HS-27A (cell line): ENCODE data around the gene ORC3.

Experiments used
- DNase-seq: peaks from one replicate; pipeline ENCODE4 v3.0.0-alpha.2; 2012; ENCODE audit warnings: low read depth, missing footprints

Gene ORC3

DNA sequence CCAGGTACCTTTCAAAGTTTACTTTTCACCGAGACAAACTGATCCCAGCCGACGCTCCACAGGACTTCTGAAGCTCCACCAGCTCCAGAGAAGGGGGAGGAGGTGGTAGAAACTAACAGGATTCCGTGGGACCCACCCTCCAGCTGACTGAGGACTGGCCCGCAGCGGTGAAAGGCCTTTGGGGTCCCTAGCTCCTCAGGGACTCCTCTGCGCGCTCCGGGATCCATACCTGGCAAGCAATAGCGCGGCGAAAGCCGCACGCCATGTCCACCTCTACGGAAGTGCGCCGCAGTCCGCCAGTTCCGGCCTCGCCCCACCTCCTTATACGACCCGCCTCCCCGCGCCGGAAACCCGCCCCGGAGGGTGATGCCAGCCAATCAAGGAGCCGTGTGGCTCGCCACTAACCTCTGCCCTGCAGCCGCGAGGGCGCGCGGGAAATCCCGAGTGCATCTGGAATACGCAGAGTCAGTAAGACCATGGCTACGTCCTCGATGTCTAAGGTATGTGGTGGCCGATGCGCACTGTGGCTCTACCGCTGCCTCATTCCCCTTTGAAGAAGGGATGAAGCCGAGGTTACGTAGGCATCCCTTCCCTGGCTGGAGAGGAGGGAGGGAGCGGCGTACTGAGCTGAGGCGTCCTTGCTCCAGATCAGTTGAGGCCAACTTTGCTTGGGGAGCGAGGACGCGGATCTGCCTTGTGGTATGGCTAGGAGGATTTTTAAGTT is at the start of gene ORC3, which contains the start of gene RARS2:
Gene ORC3 (plus strand): TSS at position 443 of the 724 bp plus-strand sequence. CDS start 34 bp downstream, at position 477.
Gene RARS2 (minus strand): TSS at position 295 of the 724 bp plus-strand sequence. CDS start 30 bp downstream, at position 265.
- DNase-seq = peak; percentile 67

DNA sequence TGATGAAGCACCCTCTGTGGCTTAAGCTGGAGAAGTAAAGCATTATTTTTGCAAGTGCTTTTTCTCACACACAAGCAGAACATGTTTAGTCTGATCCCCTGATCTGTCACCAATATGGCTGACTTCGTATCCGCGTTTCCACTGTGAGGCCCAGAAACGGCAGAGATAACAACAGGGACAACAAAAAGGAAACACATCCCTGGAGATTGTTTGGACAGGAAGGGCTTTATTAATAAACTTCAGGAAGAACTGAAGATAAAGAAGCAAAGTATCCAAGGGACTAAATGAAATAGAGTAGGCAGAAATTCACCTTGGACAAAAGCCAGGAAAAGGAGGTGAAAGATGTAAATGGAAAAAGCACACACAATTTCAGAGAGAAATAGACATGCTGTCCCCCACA is 49.4 kb upstream of the ORC3 start:
- DNase-seq = no peak

DNA sequence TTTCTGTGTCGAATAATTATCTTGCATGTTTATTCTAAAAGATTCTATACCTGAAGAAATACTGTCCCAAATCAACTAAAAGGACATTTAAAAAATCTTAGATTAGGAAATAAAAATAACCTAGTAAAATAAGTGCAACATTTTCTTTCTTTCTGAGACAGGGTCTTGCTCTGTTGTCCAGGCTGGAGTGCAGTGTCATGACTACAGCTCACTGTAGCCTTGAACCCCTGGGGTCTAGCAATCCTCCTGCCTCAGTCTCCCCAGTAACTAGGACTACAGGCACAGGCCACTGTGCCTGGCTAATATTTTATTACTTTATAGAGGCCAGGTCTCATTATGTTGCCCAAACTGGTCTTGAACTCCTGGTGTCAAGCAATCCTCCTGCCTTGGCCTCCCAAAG is 48.9 kb upstream of the ORC3 start:
- no peak for DNase-seq

DNA sequence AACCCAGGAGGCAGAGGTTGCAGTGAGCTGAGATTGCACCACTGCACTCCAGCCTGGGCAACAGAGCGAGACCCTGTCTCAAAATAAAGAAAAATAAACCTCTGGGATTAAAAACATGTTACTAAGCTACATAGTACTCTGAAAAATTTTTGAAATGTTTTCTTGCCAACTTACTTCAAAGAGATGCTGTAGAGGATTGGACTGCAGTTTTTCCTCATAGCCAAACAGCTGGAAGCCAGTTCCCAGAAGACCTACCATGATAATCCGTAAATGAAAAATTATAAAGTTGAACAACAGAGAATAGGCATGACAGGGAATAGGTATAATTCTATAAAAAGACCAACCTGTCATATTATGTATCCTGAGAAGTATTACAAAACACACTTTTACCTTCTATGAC is 48.2 kb upstream of the ORC3 start:
- no peak for DNase-seq

DNA sequence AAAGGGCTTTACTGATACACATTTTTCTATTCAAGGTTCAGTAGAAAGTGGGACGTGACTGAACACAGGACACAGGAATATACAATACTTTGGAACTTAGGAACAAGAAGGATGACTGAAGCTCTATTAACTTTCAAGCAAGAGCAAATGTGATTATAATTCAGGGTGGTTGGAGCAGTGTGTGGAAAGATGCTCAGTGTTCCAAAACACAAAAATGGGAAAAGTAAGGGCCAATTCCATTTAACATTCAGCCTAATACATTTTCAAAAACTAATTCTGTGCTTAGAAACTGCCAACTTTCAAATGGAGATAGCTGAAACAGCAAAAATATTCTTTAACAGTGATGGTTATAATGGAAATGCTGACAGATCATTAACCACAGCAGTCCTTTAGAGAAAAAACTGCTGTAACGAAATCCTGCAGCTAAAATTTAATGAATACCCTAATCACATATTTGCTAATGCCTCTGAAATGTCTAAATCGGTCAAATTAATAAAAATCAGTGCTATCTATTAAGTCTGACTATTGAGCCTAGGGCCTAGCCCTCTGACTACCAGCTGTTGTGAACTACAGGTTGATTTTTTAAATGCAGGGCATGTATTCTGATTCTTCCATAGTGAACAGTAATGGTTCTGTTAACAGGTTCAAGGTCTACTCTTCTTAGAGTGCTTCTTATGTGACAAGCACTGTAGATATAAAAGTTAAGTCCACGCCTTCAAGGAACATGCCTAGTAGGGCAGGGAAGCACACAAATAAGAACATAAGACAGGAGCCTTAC is 46.0 kb upstream of the ORC3 start:
- no peak for DNase-seq

DNA sequence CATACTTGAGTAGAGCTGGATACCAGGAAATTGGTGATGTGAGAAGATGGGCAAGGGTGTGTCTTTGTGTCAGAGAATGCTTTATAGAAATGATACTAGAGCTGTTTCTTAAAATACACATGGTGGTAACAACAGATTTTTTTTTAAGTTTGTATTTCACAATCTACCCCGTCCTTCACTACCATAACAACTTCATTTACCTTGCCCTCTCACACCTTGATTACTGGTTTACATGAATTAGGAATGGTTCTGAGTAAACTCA is 45.5 kb upstream of the ORC3 start:
- no peak for DNase-seq

DNA sequence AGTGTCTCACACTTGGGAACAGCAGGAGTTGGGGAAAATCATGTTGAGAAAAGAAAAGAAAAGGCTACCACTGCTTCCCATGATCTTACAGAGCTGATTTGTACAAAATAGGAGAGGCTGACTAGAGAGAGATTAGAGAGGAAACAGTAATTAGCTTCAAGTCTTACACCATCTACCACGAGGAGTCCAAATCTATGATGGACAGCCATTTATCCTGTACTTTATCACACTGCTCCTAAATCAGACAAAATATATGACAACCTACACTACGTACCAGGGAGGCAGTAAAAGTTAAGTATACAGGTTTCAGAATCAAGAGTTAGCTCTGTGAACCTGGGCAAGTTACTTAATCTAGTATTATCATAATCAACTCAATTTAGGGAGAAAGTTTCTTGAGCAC is 38.1 kb upstream of the ORC3 start:
- no peak for DNase-seq

DNA sequence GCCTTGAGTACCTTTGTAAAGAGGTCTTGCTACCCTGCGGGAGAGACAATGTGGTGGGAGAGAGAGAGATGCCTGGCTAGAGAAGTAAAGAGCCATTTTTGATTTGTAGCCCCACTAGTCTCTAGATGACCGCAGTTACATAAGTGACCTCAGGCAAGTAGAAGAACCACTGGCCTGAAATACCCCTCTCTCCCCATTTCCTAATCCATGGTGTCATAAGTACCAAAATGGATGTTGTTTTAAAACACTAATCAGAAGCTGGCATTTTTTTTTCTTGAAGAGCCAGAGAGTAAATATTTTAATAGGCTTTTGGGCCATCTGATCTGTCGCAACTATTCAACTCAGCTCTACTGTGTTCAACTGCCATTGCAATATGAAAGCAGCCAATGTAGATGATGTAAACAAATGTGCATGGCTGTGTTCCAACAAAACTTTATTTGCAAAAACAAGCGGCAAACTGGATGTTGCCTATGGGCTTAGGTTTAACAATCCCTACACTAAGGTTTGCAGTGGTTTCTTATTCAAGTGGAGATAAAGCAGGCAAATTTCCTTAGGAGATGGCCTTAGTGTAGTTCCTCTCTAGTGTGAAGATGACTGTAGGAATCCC is 36.7 kb upstream of the ORC3 start:
- DNase-seq = no peak

DNA sequence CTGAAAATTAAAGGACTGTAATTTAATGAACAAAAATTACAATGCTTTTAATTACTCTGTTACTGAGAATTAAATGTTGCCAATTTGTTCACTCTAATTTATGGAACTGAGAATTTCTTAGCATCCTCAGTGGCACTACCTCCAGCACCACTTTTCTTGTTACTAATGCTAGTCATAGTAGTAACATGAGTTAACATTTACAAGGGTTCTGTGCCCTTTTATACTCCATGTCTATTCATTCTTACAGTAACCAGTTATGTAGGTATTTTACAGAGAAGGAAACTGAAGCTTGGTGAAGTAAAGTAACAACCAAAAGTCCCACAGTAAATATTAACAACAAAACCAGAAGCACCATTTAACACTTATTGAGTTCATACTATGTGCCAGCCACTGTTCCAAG is 34.4 kb upstream of the ORC3 start:
- no peak for DNase-seq

DNA sequence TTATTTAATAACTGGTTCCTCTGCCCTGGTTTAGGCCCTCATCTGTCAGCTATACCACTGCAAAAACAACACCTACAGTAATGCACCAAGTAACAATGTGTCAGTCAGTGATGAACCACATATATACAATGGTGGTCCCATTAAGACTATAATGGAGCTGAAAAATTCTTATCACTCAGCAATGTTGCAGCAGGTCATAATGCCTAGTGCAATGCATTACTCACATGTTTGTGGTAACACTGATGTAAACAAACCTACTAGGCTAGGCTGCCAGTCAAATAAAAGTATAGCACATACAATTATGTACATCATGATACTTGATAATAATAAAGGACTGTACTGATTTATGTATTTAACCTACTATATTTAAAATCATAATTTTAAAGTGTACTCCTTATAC is 31.5 kb upstream of the ORC3 start:
- DNase-seq = no peak

DNA sequence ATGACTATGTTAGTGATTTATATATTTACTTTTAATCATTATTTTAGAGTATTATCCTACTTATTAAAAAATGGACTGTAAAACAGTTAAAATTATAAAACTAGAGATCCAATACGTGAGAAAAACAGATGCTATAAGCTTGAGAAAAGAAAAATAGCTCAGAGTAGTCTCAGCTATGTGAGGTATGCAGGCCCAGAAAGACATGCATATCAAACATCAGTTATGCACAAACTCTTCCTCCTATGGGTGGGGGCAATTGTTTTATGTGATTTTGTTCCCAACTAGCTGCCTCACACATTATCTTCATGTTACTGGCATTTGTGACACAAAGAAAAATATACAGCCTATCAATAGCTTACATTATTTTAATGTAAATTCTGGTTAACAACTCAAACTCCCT is 28.9 kb upstream of the ORC3 start:
- DNase-seq = no peak

DNA sequence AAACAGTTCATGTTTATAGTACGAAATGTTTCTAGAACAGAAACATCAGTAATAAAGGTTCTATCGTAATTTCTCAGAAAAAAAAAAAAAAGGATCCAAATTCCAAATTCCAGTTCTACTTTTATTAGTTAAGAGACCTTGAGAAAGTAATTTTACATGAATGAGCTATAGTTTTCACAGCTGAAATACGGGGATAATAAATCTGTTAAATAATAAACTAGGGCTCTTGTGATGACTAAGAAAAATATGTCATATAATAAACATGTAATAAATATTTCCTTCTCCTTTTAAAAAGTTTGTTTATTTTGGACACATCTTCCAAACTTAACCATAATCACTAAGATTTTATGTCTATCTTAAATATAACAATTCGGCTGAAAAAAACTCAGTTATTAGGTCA is 17.9 kb upstream of the ORC3 start:
- no peak for DNase-seq

DNA sequence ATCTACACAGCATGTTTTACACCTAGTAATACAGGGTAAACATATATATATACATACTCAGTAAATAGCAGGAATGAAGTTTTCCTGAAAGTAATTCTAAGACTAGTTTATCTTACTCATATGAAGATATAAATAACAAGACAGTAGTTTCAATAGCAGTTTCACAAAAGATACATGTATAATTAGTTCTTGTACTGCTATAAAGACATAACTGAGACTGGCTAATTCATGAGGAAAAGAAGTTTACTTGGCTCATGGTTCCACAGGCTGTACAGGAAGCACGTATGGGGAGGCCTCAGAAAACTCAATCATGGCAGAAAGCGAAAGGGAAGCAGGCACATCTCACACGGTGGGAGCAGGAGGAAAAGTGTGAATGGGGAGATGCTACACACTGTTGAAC is 17.1 kb upstream of the ORC3 start:
- no peak for DNase-seq

DNA sequence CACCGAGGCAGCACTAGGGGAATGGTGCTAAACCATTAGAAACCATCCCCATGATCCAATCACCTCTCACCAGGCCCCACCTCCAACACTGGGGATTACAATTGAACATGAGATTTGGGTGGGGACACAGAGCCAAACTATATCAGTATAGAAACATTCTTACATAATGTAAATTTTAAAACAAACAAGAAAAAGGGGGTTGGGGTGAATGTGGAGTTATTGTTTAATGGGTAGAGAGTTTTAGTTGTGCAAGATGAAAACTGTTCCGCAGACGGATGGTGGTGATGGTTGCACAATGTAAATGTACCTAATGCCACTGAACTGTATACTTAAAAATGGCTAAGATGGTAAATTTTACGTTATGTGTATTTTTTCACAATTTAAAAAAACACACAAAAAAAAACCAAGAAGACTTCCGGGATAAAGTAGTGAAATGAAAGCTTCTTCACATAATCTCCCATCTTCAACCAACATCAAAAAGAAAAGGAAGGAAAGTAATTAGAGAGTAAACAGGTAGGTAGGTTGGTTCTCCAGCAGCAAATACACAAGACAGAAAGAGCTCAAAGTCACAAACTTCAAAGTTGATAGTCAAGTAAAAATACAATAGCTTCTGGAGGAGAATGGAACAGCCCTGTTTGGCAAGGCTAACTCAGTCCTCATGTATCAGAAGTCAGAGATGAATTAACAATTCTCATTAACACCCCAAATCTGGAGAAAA is 16.5 kb upstream of the ORC3 start:
- DNase-seq = no peak

DNA sequence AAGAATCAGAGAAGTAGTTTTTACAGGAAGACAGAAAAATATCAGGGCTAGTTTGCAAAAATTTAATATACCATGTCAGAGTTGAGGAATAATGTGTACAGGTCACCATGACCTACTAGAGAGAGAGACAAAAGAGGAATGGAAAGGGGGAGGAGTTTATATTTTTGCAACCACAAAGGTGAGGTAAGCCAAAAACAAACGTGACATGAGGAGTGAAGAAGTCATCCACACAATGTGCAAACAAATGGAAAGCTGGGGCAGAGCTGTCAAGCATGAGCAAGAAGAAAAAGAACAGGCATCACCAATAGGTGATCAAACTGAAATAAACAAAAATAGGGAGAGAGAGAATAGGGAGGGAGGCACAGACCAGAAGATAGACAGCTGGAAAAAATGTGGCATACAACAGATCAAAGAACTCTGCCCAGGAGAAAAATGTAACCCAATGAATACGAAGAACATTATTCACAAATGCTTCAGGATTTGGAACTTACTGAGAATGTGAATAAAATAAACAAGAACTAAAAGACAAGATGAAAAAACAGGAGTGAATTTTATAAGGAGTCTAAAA is 15.6 kb upstream of the ORC3 start:
- no peak for DNase-seq

DNA sequence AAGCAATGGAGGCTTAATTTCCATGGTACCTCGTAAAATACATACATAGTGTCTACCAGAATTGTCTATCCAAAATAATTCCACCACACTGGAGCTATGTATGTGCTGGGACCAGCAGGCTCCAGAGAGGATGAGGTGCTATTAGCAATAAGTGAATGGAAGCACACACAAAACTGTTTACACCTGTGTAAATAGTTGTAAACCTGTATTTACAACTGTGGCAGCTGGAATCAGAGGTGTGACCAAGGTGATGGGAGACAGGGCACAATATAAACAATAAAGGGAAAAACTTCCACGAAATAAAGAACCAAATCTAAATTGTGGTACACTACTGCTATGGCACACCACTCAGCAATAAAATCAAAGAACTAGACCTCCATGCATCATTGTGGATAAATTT is 14.5 kb upstream of the ORC3 start:
- no peak for DNase-seq

DNA sequence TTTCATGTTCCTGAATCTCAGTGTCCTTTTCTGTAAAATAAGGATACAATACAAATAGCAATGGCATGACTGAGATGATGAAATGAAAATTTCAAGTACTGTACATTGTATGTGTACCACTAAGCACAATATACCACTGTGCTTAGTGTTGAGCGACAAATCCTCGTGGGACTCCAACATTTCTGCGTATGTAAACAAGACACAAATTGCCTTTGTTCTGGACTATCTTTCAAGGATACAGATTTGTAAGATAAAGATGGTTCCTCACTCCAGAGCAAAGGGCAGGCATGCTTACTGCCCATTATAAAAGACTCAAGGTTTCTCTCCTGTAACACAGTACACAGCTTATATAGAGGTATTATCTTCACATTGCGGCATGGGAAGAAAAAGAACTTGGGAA is 6.1 kb upstream of the ORC3 start:
- no peak for DNase-seq

DNA sequence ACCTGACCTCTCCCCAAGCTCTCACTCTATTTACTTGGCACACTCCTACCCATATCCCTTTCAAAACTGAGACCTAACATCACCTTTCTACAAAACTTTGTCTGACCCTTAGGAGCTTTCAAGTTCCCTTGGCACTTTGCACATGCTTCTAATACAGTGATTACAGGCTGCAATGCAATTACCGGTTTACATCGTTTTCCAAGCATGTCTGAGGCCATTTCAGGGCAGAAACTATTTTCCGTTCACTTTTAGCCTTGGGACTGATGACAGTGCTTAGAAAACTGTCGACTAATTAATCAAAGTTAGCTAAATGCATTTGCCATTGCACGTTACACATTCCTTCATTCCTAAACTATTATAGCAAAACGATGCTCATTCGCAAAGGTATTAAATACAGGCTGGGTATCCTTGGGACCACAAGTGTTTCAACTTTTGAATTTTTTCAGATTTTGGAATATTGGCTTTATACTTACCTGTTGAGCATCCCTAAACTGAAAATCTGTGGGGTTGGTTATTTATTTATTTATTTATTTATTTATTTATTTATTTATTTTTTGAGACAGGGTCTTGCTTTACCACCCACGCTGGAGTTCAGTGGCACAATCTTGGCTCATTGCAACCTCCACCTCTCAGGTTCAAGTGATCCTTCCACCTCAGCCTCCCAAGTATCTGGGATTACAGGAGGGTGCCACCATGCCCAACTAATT is 3.4 kb upstream of the ORC3 start:
- no peak for DNase-seq

DNA sequence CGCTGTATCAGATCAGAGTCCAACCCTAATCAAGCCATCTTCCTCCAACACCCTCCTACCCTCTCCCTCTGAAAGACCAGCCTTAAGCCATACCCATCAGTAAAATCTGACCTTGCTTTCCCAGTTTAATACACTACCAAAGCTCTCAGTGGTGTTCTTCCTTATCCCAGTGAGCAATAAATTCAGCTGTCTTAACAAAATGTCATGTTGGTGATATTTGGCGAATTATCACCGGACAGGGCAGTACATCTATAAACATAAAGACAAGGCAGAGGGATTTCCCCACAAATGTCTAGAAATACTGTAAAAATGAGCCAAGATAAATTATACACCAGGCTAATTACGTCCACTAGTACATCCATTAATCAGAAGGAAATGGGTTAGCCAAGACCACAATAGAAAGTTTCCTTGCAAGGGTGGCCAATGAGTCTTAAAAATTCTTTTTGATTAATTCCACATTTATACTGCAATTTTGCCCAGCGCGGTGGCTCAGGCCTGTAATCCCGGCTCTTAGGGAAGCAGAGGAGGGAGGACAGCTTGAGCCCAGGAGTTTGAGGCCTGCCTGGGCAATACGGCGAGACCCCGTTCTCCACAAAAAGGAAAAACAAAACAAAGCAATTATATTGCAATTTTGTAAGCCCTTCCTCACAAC is 1.1 kb upstream of the ORC3 start:
- no peak for DNase-seq

DNA sequence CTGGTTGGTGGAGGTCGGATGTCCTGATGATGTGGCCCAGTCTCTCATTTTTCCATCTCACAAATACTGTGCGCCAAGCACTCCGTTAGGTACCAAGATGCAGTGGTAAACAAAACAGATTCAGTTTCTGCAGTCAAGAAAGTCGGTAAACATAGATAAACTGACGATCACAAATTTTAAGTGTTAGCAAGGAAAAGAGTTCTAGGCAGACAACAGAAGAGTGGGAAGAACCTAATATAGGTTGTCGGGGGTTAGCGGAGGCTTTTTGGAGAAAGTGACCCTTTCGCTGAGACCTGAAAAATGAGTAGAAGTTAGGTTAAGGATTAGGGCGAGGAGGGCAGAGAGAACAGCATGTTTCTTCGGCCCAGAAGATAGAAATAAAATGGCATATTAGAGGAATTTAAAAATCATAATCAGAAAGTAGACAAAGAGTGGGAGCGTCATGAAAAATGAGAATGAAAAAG is 514 bp downstream of the ORC3 start:
- no peak for DNase-seq

DNA sequence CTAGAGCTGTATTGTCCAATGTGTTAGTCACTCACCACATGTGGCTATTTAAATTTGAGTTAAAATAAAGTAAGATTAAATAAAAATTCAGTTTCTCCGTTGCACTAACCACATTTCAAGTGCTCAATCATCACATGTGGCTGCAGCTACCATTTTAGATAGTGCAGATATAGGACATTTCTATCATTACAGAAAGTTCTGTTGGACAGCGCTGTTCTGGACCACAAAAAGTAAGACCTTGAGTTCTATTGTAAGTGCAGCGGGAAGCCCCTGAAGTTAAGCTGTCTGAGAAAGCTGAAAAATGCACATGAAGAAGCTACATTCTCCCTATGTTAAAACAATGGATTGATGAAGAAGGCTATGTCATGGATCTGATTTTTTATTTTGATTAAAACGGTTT is 1.1 kb downstream of the ORC3 start:
- DNase-seq = no peak
